SK-N-MC (cell line): ENCODE data around the gene CLECL1.

Experiments used
- DNase-seq: peaks from one replicate; pipeline ENCODE4 v3.0.0-alpha.2; 2011; ENCODE audit warnings: low read depth, low spot score
- H3K27ac ChIP-seq: fragments of 200-600 bp; sonication (generic); 2 replicates; pipeline ENCODE4 v1.5.1; 2016; ENCODE audit warnings: mixed run types
- H3K36me3 ChIP-seq: fragments of 200-600 bp; sonication (generic); 2 replicates; pipeline ENCODE4 v1.6.1; 2017; ENCODE audit warnings: antibody characterized with exemption, low read length, mixed read lengths; ENCODE audit not compliant: insufficient read depth
- H3K4me3 ChIP-seq: fragments of 200-600 bp; sonication (generic); 2 replicates; pipeline ENCODE4 v1.5.1; 2016
- H3K9ac ChIP-seq: fragments of 200-600 bp; sonication (generic); 2 replicates; pipeline ENCODE4 v1.8.0; 2017; ENCODE audit warnings: mixed run types, mixed read lengths; ENCODE audit not compliant: insufficient read length
- H3K9me3 ChIP-seq: fragments of 200-600 bp; sonication (generic); 2 replicates; pipeline ENCODE4 v1.6.1; 2017; ENCODE audit warnings: low read depth, mild to moderate bottlenecking, antibody characterized with exemption, low read length, moderate library complexity, mixed read lengths
- EZH2 ChIP-seq: fragments of 200-600 bp; sonication (generic); IDR thresholded peaks from one replicate; pipeline ENCODE4 v1.6.1; 2017; ENCODE audit warnings: antibody characterized with exemption
- FOXP2 ChIP-seq: optimal IDR thresholded peaks from 2 replicates; pipeline ENCODE3; 2011; ENCODE audit warnings: mild to moderate bottlenecking, moderate library complexity; ENCODE audit not compliant: insufficient read depth; ENCODE audit errors: extremely low read length, control extremely low read depth
- POLR2AphosphoS5 ChIP-seq: IDR thresholded peaks from 2 replicates; pipeline ENCODE4 v1.6.1; 2012; ENCODE audit warnings: mild to moderate bottlenecking, low read depth, low read length, borderline replicate concordance

Gene CLECL1

GRCh38 chr12:9732921-9733461 is at the start of gene CLECL1:
TSS of gene CLECL1 (minus strand) at chr12:9733097.
- no peak within 1 kb of the TSS for H3K4me3 ChIP-seq
- DNase-seq, result no peak

DNA sequence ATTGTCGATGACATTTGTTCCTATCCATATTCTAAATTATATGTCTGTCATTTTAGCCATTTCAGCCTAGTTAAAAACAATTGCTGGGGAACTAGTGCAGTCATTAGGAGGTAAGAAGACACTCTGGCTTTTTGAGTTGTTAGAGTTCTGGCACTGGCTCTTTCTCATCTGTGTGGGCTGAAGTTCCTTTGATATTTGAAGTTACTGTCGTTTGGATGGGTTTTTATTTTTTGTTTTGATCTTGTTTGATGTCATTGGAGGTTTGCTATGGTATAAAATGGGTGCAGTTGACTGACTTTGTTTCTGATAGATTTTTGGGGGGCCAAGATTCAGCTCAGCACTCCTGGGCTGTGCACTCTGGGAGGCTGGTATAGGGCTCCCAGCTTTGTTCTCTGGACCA is 48.5 kb upstream of the CLECL1 start:
- no peak for TF ChIP-seq FOXP2
- no peak for TF ChIP-seq POLR2AphosphoS5
- TF ChIP-seq EZH2, result no peak
- Histone ChIP-seq H3K36me3 (no peaks in the 10 kb centered on the region), H3K9me3 (no peaks in the 10 kb centered on the region), H3K27ac (no peak overlapping the region), H3K4me3 (no peak overlapping the region), H3K9ac (no peak overlapping the region)
- no peak for DNase-seq

More at GRCh38 chr12:9732921-9733461, at the start of gene CLECL1:
- no peaks in the 10 kb centered on the region for H3K9me3 ChIP-seq
- H3K9ac ChIP-seq, result no peak within 1 kb of the TSS
- no peaks in the 10 kb centered on the region for H3K36me3 ChIP-seq
- no peak within 1 kb of the TSS for H3K27ac ChIP-seq
- TF ChIP-seq FOXP2 (no peak), EZH2 (no peak), POLR2AphosphoS5 (no peak)

- H3K27ac ChIP-seq, result no peak overlapping the region
- no peak overlapping the region for H3K9ac ChIP-seq
- no peak for DNase-seq
- no peak for TF ChIP-seq POLR2AphosphoS5
- no peak for TF ChIP-seq FOXP2
- no peak for TF ChIP-seq EZH2
- no peak overlapping the region for H3K4me3 ChIP-seq
- no peaks in the 10 kb centered on the region for H3K36me3 ChIP-seq
- no peaks in the 10 kb centered on the region for H3K9me3 ChIP-seq
Measured at GRCh38 chr12:9779209-9779608, 46.3 kb upstream of the CLECL1 start.

GRCh38 chr12:9776781-9777180 is 43.9 kb upstream of the CLECL1 start:
- Histone ChIP-seq H3K27ac (no peak overlapping the region), H3K9ac (no peak overlapping the region), H3K36me3 (no peaks in the 10 kb centered on the region), H3K4me3 (no peak overlapping the region), H3K9me3 (no peaks in the 10 kb centered on the region)
- no peak for TF ChIP-seq POLR2AphosphoS5
- no peak for TF ChIP-seq FOXP2
- no peak for TF ChIP-seq EZH2
- no peak for DNase-seq

DNA sequence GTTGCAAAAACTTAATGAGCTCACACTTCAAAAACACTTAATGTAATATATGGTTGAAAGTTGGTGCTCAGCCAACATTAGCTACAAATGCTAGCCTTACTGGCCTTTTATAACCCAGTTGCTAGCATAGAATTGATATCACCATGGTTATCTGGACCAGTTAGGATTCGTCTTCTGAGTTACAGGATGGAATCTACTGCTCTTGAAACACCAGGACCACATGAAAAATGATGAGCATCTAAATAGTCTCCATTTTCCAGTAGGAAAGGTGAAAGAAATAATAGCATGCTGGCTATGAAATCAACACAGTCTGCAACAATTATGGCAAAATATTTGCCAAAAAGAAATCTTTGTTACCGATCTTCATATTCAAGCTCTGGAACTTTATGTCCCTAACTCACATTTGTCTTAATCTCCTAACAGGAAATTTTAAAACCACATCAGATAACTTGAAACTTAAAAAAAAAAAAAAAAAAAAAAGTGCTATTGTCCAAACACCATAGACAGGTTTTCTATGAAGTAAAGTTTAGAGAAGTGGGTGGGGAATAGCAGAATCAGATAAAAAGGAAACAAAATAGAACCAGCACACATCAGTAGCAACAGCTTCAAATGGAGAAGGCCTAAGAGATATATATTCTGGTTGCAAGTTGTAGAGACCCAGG is 40.5 kb upstream of the CLECL1 start:
- H3K36me3 ChIP-seq, result no peaks in the 10 kb centered on the region
- DNase-seq, result no peak
- H3K4me3 ChIP-seq, result no peak overlapping the region
- TF ChIP-seq FOXP2 (no peak), EZH2 (no peak), POLR2AphosphoS5 (no peak)
- H3K9me3 ChIP-seq, result no peaks in the 10 kb centered on the region
- H3K27ac ChIP-seq, result no peak overlapping the region
- H3K9ac ChIP-seq, result no peak overlapping the region

DNA sequence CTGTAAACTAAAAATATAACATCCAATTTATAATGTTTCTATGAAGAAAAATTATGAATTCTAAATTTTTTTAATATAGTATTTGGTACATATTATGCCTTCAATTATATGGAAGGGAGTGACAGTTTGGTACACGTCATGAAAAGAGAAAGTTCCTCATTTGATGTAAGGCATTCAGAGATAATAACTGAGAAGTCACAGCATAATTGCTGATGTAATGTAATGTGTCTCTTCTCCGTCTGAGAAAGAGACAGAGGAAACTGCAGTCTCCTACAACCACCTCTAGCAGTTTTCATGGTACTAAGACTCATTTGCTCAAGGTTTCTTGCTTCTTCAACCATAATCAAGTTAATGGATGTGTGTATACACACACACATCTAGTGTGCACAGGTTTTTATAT is 30.1 kb upstream of the CLECL1 start:
- no peak overlapping the region for H3K4me3 ChIP-seq
- no peaks in the 10 kb centered on the region for H3K36me3 ChIP-seq
- TF ChIP-seq POLR2AphosphoS5 (no peak), EZH2 (no peak), FOXP2 (no peak)
- no peak for DNase-seq
- no peaks in the 10 kb centered on the region for H3K9me3 ChIP-seq
- H3K9ac ChIP-seq, result no peak overlapping the region
- H3K27ac ChIP-seq, result no peak overlapping the region

GRCh38 chr12:9762369-9762768 is 29.5 kb upstream of the CLECL1 start:
- Histone ChIP-seq H3K9ac (no peak overlapping the region), H3K4me3 (no peak overlapping the region), H3K27ac (no peak overlapping the region), H3K9me3 (no peaks in the 10 kb centered on the region), H3K36me3 (no peaks in the 10 kb centered on the region)
- TF ChIP-seq POLR2AphosphoS5 (no peak), FOXP2 (no peak), EZH2 (no peak)
- no peak for DNase-seq

GRCh38 chr12:9761419-9761781 is 28.5 kb upstream of the CLECL1 start:
- Histone ChIP-seq H3K27ac (no peak overlapping the region), H3K4me3 (no peak overlapping the region), H3K9me3 (no peaks in the 10 kb centered on the region), H3K9ac (no peak overlapping the region), H3K36me3 (no peaks in the 10 kb centered on the region)
- TF ChIP-seq EZH2 (no peak), FOXP2 (no peak), POLR2AphosphoS5 (no peak)
- DNase-seq, result no peak
